Body of pancreas (tissue), 4 donors: ENCODE measurements around the gene SSTR3. TPM values are rescaled to one million over a fixed set of nuclear protein-coding genes. Genes with fewer than 3 reads are reported as not detected.

ENCODE experiments used
- ATAC-seq: fragments of 150-250 bp; one replicate; pipeline ENCODE4 v1.9.1; 2016
- DNase-seq, 4 donors: peaks; one replicate each; pipeline ENCODE4 v3.0.0-alpha.2; 2019
- H3K27ac ChIP-seq, 4 donors: fragments of 200-600 bp; sonication (generic); 1 replicate in 3 of 4; 2 replicates in 1 of 4; pipeline versions ENCODE4 v1.5.1 to v1.6.1; 2016 to 2019; ENCODE audit warnings: mild to moderate bottlenecking in 1 of 4, mixed read lengths in 1 of 4, moderate library complexity in 1 of 4
- H3K27me3 ChIP-seq, 2 donors: fragments of 200-600 bp; sonication (generic); one replicate each; pipeline ENCODE4 v1.6.0; 2016; ENCODE audit warnings: mild to moderate bottlenecking in 1 of 2
- H3K36me3 ChIP-seq, 2 donors: fragments of 200-600 bp; sonication (generic); replicated peaks in 1 of 2; 2 replicates each; pipeline ENCODE4 v1.5.1; 2016; ENCODE audit warnings: low read depth in 2 of 2; ENCODE audit not compliant: insufficient read depth in 1 of 2
- H3K4me1 ChIP-seq: fragments of 200-600 bp; sonication (generic); one replicate; pipeline ENCODE4 v1.6.0; 2016
- H3K4me3 ChIP-seq, 2 donors: fragments of 200-600 bp; sonication (generic); 1 replicate in 1 of 2; 2 replicates in 1 of 2; pipeline ENCODE4 v1.5.1; 2016 to 2019
- H3K9me3 ChIP-seq, 3 donors: fragments of 200-600 bp; sonication (generic); 1 replicate in 2 of 3; 2 replicates in 1 of 3; pipeline ENCODE4 v1.5.1; 2016
- CTCF ChIP-seq, 7 experiments: fragments of 450-650 bp in 4 of 7; fragments of 200-600 bp in 3 of 7; sonication (generic) in 3 of 7; IDR thresholded peaks; one replicate each; pipeline ENCODE4 v1.5.1; 2016 to 2019; ENCODE audit warnings: antibody characterized with exemption in 7 of 7
- POLR2A ChIP-seq, 3 donors: fragments of 450-650 bp; IDR thresholded peaks; one replicate each; pipeline ENCODE4 v1.6.1; 2016; ENCODE audit warnings: antibody characterized with exemption in 3 of 3, mild to moderate bottlenecking in 2 of 3
- WGBS, 2 donors: methylation state at CpG; one replicate each; pipeline ENCODE4 v1.1.5; 2017; 5-methylcytosine and 5-hydroxymethylcytosine counted together
- intact Hi-C: fragments of 100-400 bp; cut with DNase I; formaldehyde crosslinking; loops from one replicate; pipeline ENCODE4 v1.15.1; 2023
- total RNA-seq, 2 donors: library from RNA; depleted of rRNA; stranded (reverse); fragments of >200 nt; gene quantifications; one replicate each; pipeline ENCODE4 v1.1.0, GENCODE V29; 2016

SSTR3 gene
- total RNA-seq, 2 donors from 2014 or later = 1.3 to 4.2 TPM

- Histone ChIP-seq H3K27ac (no peak overlapping the region), H3K27me3 (no peaks in the 10 kb centered on the region), H3K36me3 (no peaks in the 10 kb centered on the region), H3K4me1 (peaks cover 9% of the 10 kb centered on the region), H3K4me3 (no peak overlapping the region), H3K9me3 (no peaks in the 10 kb centered on the region)
- DNase-seq (no peak), ATAC-seq (no peak)
- intact Hi-C loops = no loop called here
- 76 to 82% methylated on average over 13 of the region's 13 CpGs for WGBS, 2 donors
- TF ChIP-seq POLR2A (IDR thresholded peaks at IDR 0.05) (no peak), CTCF (IDR thresholded peaks at IDR 0.05) (no peak)
These were observed 2.4 kb upstream of the SSTR3 start for GRCh38 chr22:37214731-37215030.

GRCh38 chr22:37213941-37214730 lies 1.9 kb upstream of the SSTR3 start:
- Histone ChIP-seq H3K27ac (no peak overlapping the region), H3K27me3 (no peaks in the 10 kb centered on the region), H3K4me3 (no peak overlapping the region), H3K9me3 (no peaks in the 10 kb centered on the region), H3K36me3 (no peaks in the 10 kb centered on the region), H3K4me1 (peaks cover 9% of the 10 kb centered on the region)
- WGBS, 2 donors = 70 to 78% methylated on average over 12 to 13 of the region's 13 CpGs
- no peak for ATAC-seq
- no peak for TF ChIP-seq CTCF (IDR thresholded peaks at IDR 0.05)
- DNase-seq = no peak
- intact Hi-C loops = no loop called here

- TF ChIP-seq POLR2A (IDR thresholded peaks at IDR 0.05) = no peak
- TF ChIP-seq CTCF (IDR thresholded peaks at IDR 0.05) = no peak
- DNase-seq (no peak), ATAC-seq (no peak)
- Histone ChIP-seq H3K4me1 (peaks cover 9% of the 10 kb centered on the region), H3K9me3 (no peaks in the 10 kb centered on the region), H3K27ac (no peak overlapping the region), H3K36me3 (no peaks in the 10 kb centered on the region), H3K27me3 (no peaks in the 10 kb centered on the region), H3K4me3 (no peak overlapping the region)
- intact Hi-C loops = no loop called here
- WGBS, 2 donors = 80 to 84% methylated on average over 15 to 18 of the region's 18 CpGs
These were observed 1.1 kb upstream of the SSTR3 start for GRCh38 chr22:37213218-37213855.

- WGBS, 2 donors = 63 to 71% methylated on average over 6 of the region's 6 CpGs
- intact Hi-C loops = no loop called here
- Histone ChIP-seq H3K27me3 (no peaks in the 10 kb centered on the region), H3K4me3 (no peak overlapping the region), H3K36me3 (no peaks in the 10 kb centered on the region), H3K9me3 (no peaks in the 10 kb centered on the region), H3K4me1 (peaks cover 9% of the 10 kb centered on the region), H3K27ac (no peak overlapping the region)
- DNase-seq = no peak
- TF ChIP-seq CTCF (IDR thresholded peaks at IDR 0.05) = no peak
- no peak for TF ChIP-seq POLR2A (IDR thresholded peaks at IDR 0.05)
- no peak for ATAC-seq
These were observed 457 bp downstream of the SSTR3 start for GRCh38 chr22:37211866-37212173.
